DOHH2 (cell line): Measurements from ENCODE around the gene RDH11.

Experiments used
- H3F3A ChIP-seq: fragments of 200-600 bp; sonication (generic), shearing (Covaris generic); 2 replicates; pipeline ENCODE4 v1.6.0; 2016; ENCODE audit warnings: antibody characterized with exemption, mild to moderate bottlenecking; ENCODE audit not compliant: control insufficient read depth, insufficient read depth
- H3K27ac ChIP-seq: fragments of 200-600 bp; sonication (generic); 2 replicates; pipeline ENCODE4 v1.5.1; 2014; ENCODE audit warnings: low read depth, mild to moderate bottlenecking, low read length, moderate library complexity
- H3K27me3 ChIP-seq: fragments of 200-600 bp; sonication (generic); 2 replicates; pipeline ENCODE4 v1.6.1; 2014; ENCODE audit warnings: mild to moderate bottlenecking, low read length, mixed read lengths; ENCODE audit not compliant: control insufficient read depth
- H3K36me3 ChIP-seq: fragments of 200-600 bp; sonication (generic); 2 replicates; pipeline ENCODE4 v1.6.1; 2014; ENCODE audit warnings: mild to moderate bottlenecking, low read length, moderate library complexity, mixed read lengths; ENCODE audit not compliant: control insufficient read depth
- H3K4me1 ChIP-seq: fragments of 200-600 bp; sonication (generic); 2 replicates; pipeline ENCODE4 v1.6.1; 2014; ENCODE audit warnings: mild to moderate bottlenecking, low read length, mixed read lengths; ENCODE audit not compliant: control insufficient read depth
- H3K4me2 ChIP-seq: fragments of 200-600 bp; sonication (generic); 2 replicates; pipeline ENCODE4 v1.6.0; 2014; ENCODE audit warnings: mild to moderate bottlenecking, low read length, moderate library complexity
- H3K4me3 ChIP-seq: fragments of 200-600 bp; sonication (generic); 2 replicates; pipeline ENCODE4 v1.5.1; 2014; ENCODE audit warnings: mild to moderate bottlenecking, low read length, mixed read lengths
- H3K79me2 ChIP-seq: fragments of 200-600 bp; sonication (generic); 2 replicates; pipeline ENCODE4 v1.6.1; 2014; ENCODE audit warnings: mild to moderate bottlenecking, low read length, mixed read lengths; ENCODE audit not compliant: control insufficient read depth
- H3K9me2 ChIP-seq: fragments of 200-600 bp; sonication (generic); replicated peaks from 2 replicates; pipeline ENCODE4 v1.6.1; 2014; ENCODE audit warnings: mild to moderate bottlenecking, low read length, mixed read lengths; ENCODE audit not compliant: control insufficient read depth
- H3K9me3 ChIP-seq: fragments of 200-600 bp; sonication (generic); 2 replicates; pipeline ENCODE4 v1.6.1; 2014; ENCODE audit warnings: antibody characterized with exemption, low read length, mixed read lengths; ENCODE audit not compliant: control insufficient read depth, insufficient read depth
- H4K20me1 ChIP-seq: fragments of 200-600 bp; sonication (generic); 2 replicates; pipeline ENCODE4 v1.6.0; 2014; ENCODE audit warnings: low read depth, mild to moderate bottlenecking, antibody characterized with exemption, low read length, moderate library complexity; ENCODE audit not compliant: control insufficient read depth, insufficient read depth
- EZH2phosphoT487 ChIP-seq: fragments of 200-600 bp; sonication (generic); IDR thresholded peaks from 2 replicates; pipeline ENCODE4 v1.6.1; 2017; ENCODE audit warnings: borderline replicate concordance, mild to moderate bottlenecking, antibody characterized with exemption, low read length, moderate library complexity, mixed read lengths
- TF ChIP-seq, protein P1 (sequence below): fragments of 200-600 bp; sonication (generic); IDR thresholded peaks from one replicate; pipeline ENCODE4 v1.5.1; 2014; ENCODE audit warnings: antibody characterized with exemption, mild to moderate bottlenecking, low read depth, low read length; ENCODE audit not compliant: poor library complexity, severe bottlenecking

The RDH11 gene

GRCh38 chr14:67736771-67737170 lies 41.2 kb upstream of the RDH11 start:
- H3K79me2 ChIP-seq = no peaks in the 10 kb centered on the region
- H3K36me3 ChIP-seq = no peaks in the 10 kb centered on the region
- H3K9me2 ChIP-seq = no peaks in the 10 kb centered on the region
- no peaks in the 10 kb centered on the region for H3K9me3 ChIP-seq
- H3K4me3 ChIP-seq = no peak overlapping the region
- no peak for TF ChIP-seq EZH2phosphoT487
- TF ChIP-seq, protein P1, sequence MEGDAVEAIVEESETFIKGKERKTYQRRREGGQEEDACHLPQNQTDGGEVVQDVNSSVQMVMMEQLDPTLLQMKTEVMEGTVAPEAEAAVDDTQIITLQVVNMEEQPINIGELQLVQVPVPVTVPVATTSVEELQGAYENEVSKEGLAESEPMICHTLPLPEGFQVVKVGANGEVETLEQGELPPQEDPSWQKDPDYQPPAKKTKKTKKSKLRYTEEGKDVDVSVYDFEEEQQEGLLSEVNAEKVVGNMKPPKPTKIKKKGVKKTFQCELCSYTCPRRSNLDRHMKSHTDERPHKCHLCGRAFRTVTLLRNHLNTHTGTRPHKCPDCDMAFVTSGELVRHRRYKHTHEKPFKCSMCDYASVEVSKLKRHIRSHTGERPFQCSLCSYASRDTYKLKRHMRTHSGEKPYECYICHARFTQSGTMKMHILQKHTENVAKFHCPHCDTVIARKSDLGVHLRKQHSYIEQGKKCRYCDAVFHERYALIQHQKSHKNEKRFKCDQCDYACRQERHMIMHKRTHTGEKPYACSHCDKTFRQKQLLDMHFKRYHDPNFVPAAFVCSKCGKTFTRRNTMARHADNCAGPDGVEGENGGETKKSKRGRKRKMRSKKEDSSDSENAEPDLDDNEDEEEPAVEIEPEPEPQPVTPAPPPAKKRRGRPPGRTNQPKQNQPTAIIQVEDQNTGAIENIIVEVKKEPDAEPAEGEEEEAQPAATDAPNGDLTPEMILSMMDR = no peak
- no peaks in the 10 kb centered on the region for H3K27me3 ChIP-seq
- H3K4me1 ChIP-seq = no peaks in the 10 kb centered on the region
- no peaks in the 10 kb centered on the region for H4K20me1 ChIP-seq
- no peak overlapping the region for H3K4me2 ChIP-seq
- H3K27ac ChIP-seq = no peak overlapping the region
- no peaks in the 10 kb centered on the region for H3F3A ChIP-seq

DNA sequence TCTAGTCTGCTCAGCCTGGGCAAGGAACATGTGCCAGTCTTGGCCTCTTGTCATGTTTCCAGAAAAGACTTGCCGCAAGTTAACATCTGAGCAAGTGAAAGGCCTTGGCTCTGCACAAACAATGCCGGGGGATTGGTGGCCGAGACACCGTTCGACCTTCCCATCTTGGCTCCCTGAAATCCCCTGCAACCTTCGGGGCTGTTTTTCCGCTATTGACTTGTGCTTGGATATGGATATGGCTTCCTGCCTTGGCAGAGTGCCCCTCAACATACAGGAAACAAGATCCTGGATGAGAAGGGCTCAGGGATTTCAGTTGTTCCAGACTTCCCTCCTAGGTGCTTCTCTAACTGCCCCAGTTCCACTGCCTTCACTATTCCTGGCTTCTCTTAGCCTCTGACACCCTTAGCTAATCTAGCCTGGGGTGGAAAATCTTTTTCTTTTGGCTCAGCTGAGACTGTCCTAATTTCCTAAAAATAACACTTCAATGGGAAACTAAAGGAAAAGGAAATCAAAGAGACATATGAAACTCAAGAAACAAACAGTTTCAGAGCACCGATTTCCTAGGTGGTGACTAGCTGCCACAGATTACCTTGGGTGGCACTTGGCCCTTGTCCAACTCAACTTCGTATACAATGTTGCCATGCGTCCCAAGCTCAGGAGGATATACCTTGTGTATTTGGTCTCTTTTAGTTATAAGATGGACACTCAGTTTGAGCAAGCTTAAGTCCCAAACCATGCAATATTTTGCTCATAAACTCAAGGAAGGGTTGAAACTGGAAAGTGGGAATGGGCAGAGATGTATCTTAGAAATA lies 40.0 kb upstream of the RDH11 start:
- H3K9me3 ChIP-seq = no peaks in the 10 kb centered on the region
- H4K20me1 ChIP-seq = no peaks in the 10 kb centered on the region
- no peak for TF ChIP-seq EZH2phosphoT487
- TF ChIP-seq, protein P1 = no peak
- H3K79me2 ChIP-seq = no peaks in the 10 kb centered on the region
- no peaks in the 10 kb centered on the region for H3F3A ChIP-seq
- H3K9me2 ChIP-seq = no peaks in the 10 kb centered on the region
- no peak overlapping the region for H3K27ac ChIP-seq
- H3K4me2 ChIP-seq = no peak overlapping the region
- no peaks in the 10 kb centered on the region for H3K4me1 ChIP-seq
- H3K27me3 ChIP-seq = no peaks in the 10 kb centered on the region
- H3K36me3 ChIP-seq = no peaks in the 10 kb centered on the region
- no peak overlapping the region for H3K4me3 ChIP-seq

DNA sequence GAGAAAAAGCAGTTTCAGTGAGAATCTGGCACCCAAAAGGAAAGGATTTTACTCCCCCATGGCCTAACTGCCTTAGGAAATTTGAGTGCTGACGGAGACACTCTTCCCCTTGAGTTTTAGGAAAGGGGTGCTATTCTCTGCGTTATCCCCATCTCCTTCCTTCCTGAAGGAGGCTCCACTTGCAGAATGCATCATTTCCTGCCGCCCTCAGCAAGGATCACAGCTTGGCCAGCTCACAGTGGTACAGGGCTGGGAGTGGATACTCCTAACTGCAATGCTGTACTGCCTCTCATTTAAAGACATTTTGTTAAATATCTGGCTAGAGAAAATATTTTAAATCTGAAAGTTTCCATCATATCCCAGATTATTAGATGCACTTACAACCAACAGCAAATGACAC lies 39.1 kb upstream of the RDH11 start:
- Histone ChIP-seq H3K27me3 (no peaks in the 10 kb centered on the region), H3K4me2 (no peak overlapping the region), H4K20me1 (no peaks in the 10 kb centered on the region), H3K4me1 (no peaks in the 10 kb centered on the region), H3K9me3 (no peaks in the 10 kb centered on the region), H3K27ac (no peak overlapping the region), H3K36me3 (no peaks in the 10 kb centered on the region), H3K79me2 (no peaks in the 10 kb centered on the region), H3K4me3 (no peak overlapping the region), H3F3A (no peaks in the 10 kb centered on the region), H3K9me2 (no peaks in the 10 kb centered on the region)
- TF ChIP-seq, protein P1 = no peak
- no peak for TF ChIP-seq EZH2phosphoT487
